Measurements from ENCODE around the gene ERO1B. TPM values are rescaled to one million over a fixed set of nuclear protein-coding genes. Genes with fewer than 3 reads are reported as not detected.
"Not testable (repeated sequence)": the region's sequence is repeated elsewhere in the genome, so short reads cannot be mapped to it uniquely, and the experiment has no call there.

The ERO1B gene
- total RNA-seq, 1 experiment from 2014 or later = not detected

DNA sequence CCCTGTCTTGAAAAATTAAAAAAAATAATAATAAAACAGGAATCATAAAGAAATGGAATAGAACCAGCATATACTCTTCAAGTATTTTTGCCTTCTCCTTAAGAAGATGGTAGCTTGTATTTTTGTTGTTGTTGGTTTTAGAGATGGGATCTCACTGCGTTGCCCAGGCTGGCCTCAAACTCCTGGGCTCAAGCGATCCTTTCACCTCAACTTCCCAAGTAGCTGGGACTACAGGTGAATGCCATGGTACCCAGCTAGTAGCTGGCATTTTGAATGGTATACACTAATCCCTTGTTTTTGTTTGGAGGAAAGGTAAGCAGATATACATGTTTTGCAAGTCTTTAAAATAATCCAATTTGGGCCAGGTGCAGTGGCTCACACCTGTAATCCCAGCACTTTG lies 34.7 kb upstream of the ERO1B start:
- Histone ChIP-seq H3K4me3 (no peak overlapping the region), H4K20me1 (ENCODE audit: insufficient read depth) (no peaks in the 10 kb centered on the region), H3K27ac (no peak overlapping the region), H3K27me3 (ENCODE audit: insufficient read depth, low read depth) (no peaks in the 10 kb centered on the region), H3K9me2 (ENCODE audit: insufficient read depth) (no peaks in the 10 kb centered on the region; the same call in 1 of the 2 replicates), H3K79me2 (ENCODE audit: low read depth) (no peaks in the 10 kb centered on the region), H3F3A (ENCODE audit: insufficient read depth, low read depth) (no peaks in the 10 kb centered on the region), H3K36me3 (ENCODE audit: low read depth) (no peaks in the 10 kb centered on the region), H2AFZ (no peak overlapping the region), H3K4me2 (no peak overlapping the region), H3K4me1 (replicated peaks; ENCODE audit: insufficient read depth) (no peaks in the 10 kb centered on the region), H3K9me3 (ENCODE audit: insufficient read depth, low read depth) (no peaks in the 10 kb centered on the region)
- no TSS peak for BruUV-seq (replicated peaks)
- CTCF ChIA-PET = no interaction called here
- DNase-seq = no peak
- POLR2A ChIA-PET (ENCODE audit: unreplicated experiment) = no interaction called here
- intact Hi-C loops (cut with micrococcal nuclease; ENCODE audit: unreplicated experiment) = no loop called here
- no peak for TF ChIP-seq EZH2 (IDR thresholded peaks at IDR 0.05; ENCODE audit: low read depth)
- TF ChIP-seq, protein P1, sequence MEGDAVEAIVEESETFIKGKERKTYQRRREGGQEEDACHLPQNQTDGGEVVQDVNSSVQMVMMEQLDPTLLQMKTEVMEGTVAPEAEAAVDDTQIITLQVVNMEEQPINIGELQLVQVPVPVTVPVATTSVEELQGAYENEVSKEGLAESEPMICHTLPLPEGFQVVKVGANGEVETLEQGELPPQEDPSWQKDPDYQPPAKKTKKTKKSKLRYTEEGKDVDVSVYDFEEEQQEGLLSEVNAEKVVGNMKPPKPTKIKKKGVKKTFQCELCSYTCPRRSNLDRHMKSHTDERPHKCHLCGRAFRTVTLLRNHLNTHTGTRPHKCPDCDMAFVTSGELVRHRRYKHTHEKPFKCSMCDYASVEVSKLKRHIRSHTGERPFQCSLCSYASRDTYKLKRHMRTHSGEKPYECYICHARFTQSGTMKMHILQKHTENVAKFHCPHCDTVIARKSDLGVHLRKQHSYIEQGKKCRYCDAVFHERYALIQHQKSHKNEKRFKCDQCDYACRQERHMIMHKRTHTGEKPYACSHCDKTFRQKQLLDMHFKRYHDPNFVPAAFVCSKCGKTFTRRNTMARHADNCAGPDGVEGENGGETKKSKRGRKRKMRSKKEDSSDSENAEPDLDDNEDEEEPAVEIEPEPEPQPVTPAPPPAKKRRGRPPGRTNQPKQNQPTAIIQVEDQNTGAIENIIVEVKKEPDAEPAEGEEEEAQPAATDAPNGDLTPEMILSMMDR (conservative IDR thresholded peaks at IDR 0.05) = no peak

DNA sequence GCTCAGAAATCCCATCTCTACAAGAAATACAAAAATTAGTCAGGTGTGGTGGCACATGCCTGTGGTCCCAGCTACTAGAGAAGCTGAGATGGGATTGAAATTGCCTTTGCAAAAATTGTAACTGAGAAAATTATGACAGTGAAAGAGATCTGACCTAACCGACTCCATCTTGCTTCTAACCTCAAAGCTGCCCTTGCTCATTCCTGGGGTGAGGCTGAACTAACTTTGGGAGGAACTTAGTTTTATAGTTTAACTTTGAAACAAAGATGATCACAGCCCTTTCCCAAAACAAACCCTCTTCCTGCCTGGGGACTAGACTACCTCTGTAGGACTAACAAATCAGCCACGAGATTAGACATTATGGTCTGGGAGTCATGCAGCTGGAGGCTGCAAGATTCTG lies 33.8 kb upstream of the ERO1B start:
- Histone ChIP-seq H3K27me3 (ENCODE audit: insufficient read depth, low read depth) (no peaks in the 10 kb centered on the region), H3K9me3 (ENCODE audit: insufficient read depth, low read depth) (no peaks in the 10 kb centered on the region), H3K36me3 (ENCODE audit: low read depth) (no peaks in the 10 kb centered on the region), H3F3A (ENCODE audit: insufficient read depth, low read depth) (no peaks in the 10 kb centered on the region), H4K20me1 (ENCODE audit: insufficient read depth) (no peaks in the 10 kb centered on the region), H3K4me3 (no peak overlapping the region), H3K4me2 (no peak overlapping the region), H3K4me1 (replicated peaks; ENCODE audit: insufficient read depth) (no peaks in the 10 kb centered on the region), H3K27ac (no peak overlapping the region), H3K9me2 (ENCODE audit: insufficient read depth) (no peaks in the 10 kb centered on the region; the same call in 1 of the 2 replicates), H2AFZ (no peak overlapping the region), H3K79me2 (ENCODE audit: low read depth) (no peaks in the 10 kb centered on the region)
- no peak for DNase-seq
- TF ChIP-seq EZH2 (IDR thresholded peaks at IDR 0.05; ENCODE audit: low read depth) = no peak
- TF ChIP-seq, protein P1 (conservative IDR thresholded peaks at IDR 0.05) = no peak
- BruUV-seq (replicated peaks) = no TSS peak
- intact Hi-C loops (cut with micrococcal nuclease; ENCODE audit: unreplicated experiment) = no loop called here
- POLR2A ChIA-PET (ENCODE audit: unreplicated experiment) = no interaction called here
- CTCF ChIA-PET = no interaction called here

DNA sequence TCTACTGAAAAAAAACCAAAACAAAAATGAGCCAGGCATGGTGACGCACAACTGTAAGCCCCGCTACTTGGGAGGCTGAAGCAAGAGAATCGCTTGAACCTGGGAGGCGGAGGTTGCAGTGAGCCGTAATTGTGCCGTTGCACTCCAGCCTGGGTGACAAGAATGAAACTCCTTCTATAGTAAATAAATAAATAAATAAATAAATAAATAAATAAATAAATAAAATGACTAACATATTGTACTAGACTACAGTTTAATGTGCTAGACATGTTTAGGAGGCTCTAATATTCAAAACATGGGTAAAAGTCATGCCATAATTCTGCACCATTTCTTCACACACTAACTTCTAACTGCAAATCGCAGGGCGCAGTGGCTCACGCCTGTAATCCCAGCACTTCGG lies 33.3 kb upstream of the ERO1B start:
- CTCF ChIA-PET = no interaction called here
- TF ChIP-seq, protein P1 (conservative IDR thresholded peaks at IDR 0.05) = no peak
- no peak for TF ChIP-seq EZH2 (IDR thresholded peaks at IDR 0.05; ENCODE audit: low read depth)
- H3F3A ChIP-seq (ENCODE audit: insufficient read depth, low read depth) = no peaks in the 10 kb centered on the region
- no peaks in the 10 kb centered on the region for H3K9me3 ChIP-seq (ENCODE audit: insufficient read depth, low read depth)
- POLR2A ChIA-PET (ENCODE audit: unreplicated experiment) = no interaction called here
- H3K4me3 ChIP-seq = no peak overlapping the region
- intact Hi-C loops (cut with micrococcal nuclease; ENCODE audit: unreplicated experiment) = no loop called here
- no peaks in the 10 kb centered on the region for H3K4me1 ChIP-seq (replicated peaks; ENCODE audit: insufficient read depth)
- DNase-seq = no peak
- no peaks in the 10 kb centered on the region for H4K20me1 ChIP-seq (ENCODE audit: insufficient read depth)
- no peaks in the 10 kb centered on the region; the same call in 1 of the 2 replicates for H3K9me2 ChIP-seq (ENCODE audit: insufficient read depth)
- no peak overlapping the region for H3K4me2 ChIP-seq
- no peak overlapping the region for H2AFZ ChIP-seq
- BruUV-seq (replicated peaks) = no TSS peak
- no peaks in the 10 kb centered on the region for H3K79me2 ChIP-seq (ENCODE audit: low read depth)
- no peaks in the 10 kb centered on the region for H3K27me3 ChIP-seq (ENCODE audit: insufficient read depth, low read depth)
- no peak overlapping the region for H3K27ac ChIP-seq
- H3K36me3 ChIP-seq (ENCODE audit: low read depth) = no peaks in the 10 kb centered on the region

GRCh38 chr1:236314050-236314449 lies 32.3 kb upstream of the ERO1B start:
- H3K4me2 ChIP-seq; H3K4me1 ChIP-seq (replicated peaks; ENCODE audit: insufficient read depth); POLR2A ChIA-PET (ENCODE audit: unreplicated experiment); CTCF ChIA-PET; intact Hi-C loops (cut with micrococcal nuclease; ENCODE audit: unreplicated experiment); H2AFZ ChIP-seq; H3K79me2 ChIP-seq (ENCODE audit: low read depth); H3K9me3 ChIP-seq (ENCODE audit: insufficient read depth, low read depth); H3K9me2 ChIP-seq (ENCODE audit: insufficient read depth); H3K36me3 ChIP-seq (ENCODE audit: low read depth); H4K20me1 ChIP-seq (ENCODE audit: insufficient read depth); H3F3A ChIP-seq (ENCODE audit: insufficient read depth, low read depth); H3K27ac ChIP-seq; DNase-seq; BruUV-seq (replicated peaks); H3K4me3 ChIP-seq; H3K27me3 ChIP-seq (ENCODE audit: insufficient read depth, low read depth): not testable (repeated sequence)
